H9 (cell line): ENCODE data around the gene ZNF618. TPM values are rescaled to one million over a fixed set of nuclear protein-coding genes. Genes with fewer than 3 reads are reported as not detected.

ENCODE experiments used
- DNase-seq: peaks from one replicate; pipeline ENCODE4 v3.0.0-alpha.2; 2017
- H2AFZ ChIP-seq: one replicate; pipeline ENCODE4 v1.6.1; 2013; ENCODE audit warnings: mild to moderate bottlenecking, low read length, control low read depth, moderate library complexity
- H2AK5ac ChIP-seq: 2 replicates; pipeline ENCODE4 v1.6.1; 2013; ENCODE audit warnings: low read length, control low read depth, mixed read lengths; ENCODE audit not compliant: insufficient read length
- H2BK120ac ChIP-seq: one replicate; pipeline ENCODE4 v1.6.1; 2013; ENCODE audit warnings: low read depth, mild to moderate bottlenecking, low read length, control low read depth, inconsistent platforms; ENCODE audit not compliant: poor library complexity, severe bottlenecking
- H2BK12ac ChIP-seq: 2 replicates; pipeline ENCODE4 v1.6.1; 2013; ENCODE audit warnings: low read length, control low read depth, mixed read lengths, low read depth; ENCODE audit not compliant: insufficient read length
- H2BK15ac ChIP-seq: 2 replicates; pipeline ENCODE4 v1.6.1; 2013; ENCODE audit warnings: low read depth, low read length, control low read depth
- H2BK20ac ChIP-seq: one replicate; pipeline ENCODE4 v1.6.1; 2013; ENCODE audit warnings: low read depth, mild to moderate bottlenecking, low read length, control low read depth, inconsistent platforms; ENCODE audit not compliant: poor library complexity, severe bottlenecking
- H2BK5ac ChIP-seq: 2 replicates; pipeline ENCODE4 v1.6.1; 2013; ENCODE audit warnings: low read length, control low read depth, mixed read lengths; ENCODE audit not compliant: insufficient read length
- H3K14ac ChIP-seq: 2 replicates; pipeline ENCODE4 v1.6.1; 2013; ENCODE audit warnings: low read length, control low read depth; ENCODE audit not compliant: insufficient read depth
- H3K18ac ChIP-seq: 2 replicates; pipeline ENCODE4 v1.6.1; 2013; ENCODE audit warnings: low read depth, mild to moderate bottlenecking, mixed read lengths, low read length, control low read depth; ENCODE audit not compliant: insufficient read length
- H3K23ac ChIP-seq: 2 replicates; pipeline ENCODE4 v1.6.1; 2013; ENCODE audit warnings: low read length, control low read depth, mixed read lengths, low read depth; ENCODE audit not compliant: insufficient read length
- H3K23me2 ChIP-seq: 2 replicates; pipeline ENCODE4 v1.6.1; 2013; ENCODE audit warnings: low read depth, mild to moderate bottlenecking, mixed read lengths, low read length, control low read depth; ENCODE audit not compliant: insufficient read length, poor library complexity, severe bottlenecking
- H3K27ac ChIP-seq: 2 replicates; pipeline ENCODE4 v1.5.1; 2013; ENCODE audit warnings: low read length, control low read depth, mixed read lengths, low read depth; ENCODE audit not compliant: insufficient read length
- H3K27me3 ChIP-seq: 2 replicates; pipeline ENCODE4 v1.6.1; 2013; ENCODE audit warnings: low read length, control low read depth, inconsistent platforms; ENCODE audit not compliant: insufficient read depth
- H3K4ac ChIP-seq: 2 replicates; pipeline ENCODE4 v1.6.1; 2013; ENCODE audit warnings: low read depth, mild to moderate bottlenecking, control low read depth, inconsistent platforms, low read length, moderate library complexity
- H3K4me1 ChIP-seq: 2 replicates; pipeline ENCODE4 v1.6.1; 2013; ENCODE audit warnings: low read length, control low read depth, inconsistent platforms; ENCODE audit not compliant: insufficient read depth
- H3K4me2 ChIP-seq: 2 replicates; pipeline ENCODE4 v1.6.1; 2013; ENCODE audit warnings: low read length, control low read depth, mixed read lengths; ENCODE audit not compliant: insufficient read length, insufficient read depth
- H3K56ac ChIP-seq: 2 replicates; pipeline ENCODE4 v1.6.1; 2013; ENCODE audit warnings: low read depth, mild to moderate bottlenecking, mixed read lengths, low read length, control low read depth; ENCODE audit not compliant: insufficient read length
- H3K79me1 ChIP-seq: 2 replicates; pipeline ENCODE4 v1.6.1; 2013; ENCODE audit warnings: low read depth, mild to moderate bottlenecking, moderate library complexity, low read length, control low read depth, inconsistent platforms; ENCODE audit not compliant: insufficient read depth, poor library complexity, severe bottlenecking
- H3K79me2 ChIP-seq: 2 replicates; pipeline ENCODE4 v1.6.1; 2013; ENCODE audit warnings: low read length, control low read depth, inconsistent platforms; ENCODE audit not compliant: insufficient read depth
- H3K9ac ChIP-seq: 2 replicates; pipeline ENCODE4 v1.6.1; 2013; ENCODE audit warnings: low read length, control low read depth, mixed read lengths; ENCODE audit not compliant: insufficient read length; ENCODE audit errors: extremely low read depth
- H3K9me3 ChIP-seq: one replicate; pipeline ENCODE4 v1.6.1; 2013; ENCODE audit warnings: low read depth, low read length, inconsistent platforms; ENCODE audit not compliant: control insufficient read depth
- H3T11ph ChIP-seq: one replicate; pipeline ENCODE4 v1.6.1; 2013; ENCODE audit warnings: mild to moderate bottlenecking, low read length, control low read depth, inconsistent platforms
- H4K20me1 ChIP-seq: one replicate; pipeline ENCODE4 v1.6.1; 2013; ENCODE audit not compliant: control insufficient read depth, insufficient read length, insufficient read depth
- H4K5ac ChIP-seq: 2 replicates; pipeline ENCODE4 v1.6.1; 2013; ENCODE audit warnings: low read depth, mild to moderate bottlenecking, mixed read lengths, low read length, control low read depth; ENCODE audit not compliant: insufficient read length
- H4K8ac ChIP-seq: replicated peaks from 2 replicates; pipeline ENCODE4 v1.6.1; 2013; ENCODE audit warnings: low read length, control low read depth, mixed read lengths, low read depth; ENCODE audit not compliant: insufficient read length
- H4K91ac ChIP-seq: 2 replicates; pipeline ENCODE4 v1.6.1; 2013; ENCODE audit warnings: low read depth, mild to moderate bottlenecking, moderate library complexity, mixed read lengths, low read length, control low read depth; ENCODE audit not compliant: insufficient read length
- H3K27ac Mint-ChIP-seq, 3 experiments: 2 replicates in 2 of 3; 3 replicates in 1 of 3; pipeline ENCODE4 v1.8.0; 2020 to 2021; ENCODE audit warnings: mixed read lengths in 3 of 3, mild to moderate bottlenecking in 1 of 3, moderate library complexity in 1 of 3
- H3K27me3 Mint-ChIP-seq: 2 replicates; pipeline ENCODE4 v1.8.0; 2021; ENCODE audit warnings: low read depth, mild to moderate bottlenecking, moderate library complexity, mixed read lengths
- H3K36me3 Mint-ChIP-seq, 3 experiments: 2 replicates in 2 of 3; 3 replicates in 1 of 3; pipeline ENCODE4 v1.8.0; 2020 to 2021; ENCODE audit warnings: low read depth in 3 of 3, mixed read lengths in 3 of 3; ENCODE audit not compliant: insufficient read depth in 1 of 3
- H3K4me1 Mint-ChIP-seq, 2 experiments: 2 replicates each; pipeline ENCODE4 v1.8.0; 2020; ENCODE audit warnings: mixed read lengths in 2 of 2
- H3K4me3 Mint-ChIP-seq, 2 experiments: 2 replicates in 1 of 2; 3 replicates in 1 of 2; pipeline ENCODE4 v1.8.0; 2020 to 2021; ENCODE audit warnings: mild to moderate bottlenecking in 2 of 2, mixed read lengths in 2 of 2, moderate library complexity in 1 of 2
- H3K9me3 Mint-ChIP-seq, 2 experiments: 2 replicates in 1 of 2; 3 replicates in 1 of 2; pipeline ENCODE4 v1.8.0; 2020; ENCODE audit warnings: mild to moderate bottlenecking in 2 of 2, mixed read lengths in 2 of 2, moderate library complexity in 1 of 2
- WGBS: extraction: QIAGEN DNeasy Blood & Tissue Kit; methylation state at CpG from one replicate; pipeline ENCODE4 v1.1.7; 2013; ENCODE audit warnings: missing lambda C conversion rate, low lambda C conversion rate, mixed read lengths; ENCODE audit not compliant: insufficient read length; ENCODE audit errors: extremely low coverage; 5-methylcytosine and 5-hydroxymethylcytosine counted together
- total RNA-seq: library from RNA; stranded (reverse); gene quantifications from 2 replicates; pipeline ENCODE4 v1.2.1, GENCODE V29; 2021
- TF ChIP-seq, protein P1 (sequence below): fragments of 200-600 bp; sonication (generic); conservative IDR thresholded peaks from 3 replicates; pipeline ENCODE4 v1.8.0; 2021; ENCODE audit warnings: antibody characterized with exemption, mild to moderate bottlenecking

ZNF618 gene
- total RNA-seq, 1 experiment from 2014 or later: 13.6 TPM

DNA sequence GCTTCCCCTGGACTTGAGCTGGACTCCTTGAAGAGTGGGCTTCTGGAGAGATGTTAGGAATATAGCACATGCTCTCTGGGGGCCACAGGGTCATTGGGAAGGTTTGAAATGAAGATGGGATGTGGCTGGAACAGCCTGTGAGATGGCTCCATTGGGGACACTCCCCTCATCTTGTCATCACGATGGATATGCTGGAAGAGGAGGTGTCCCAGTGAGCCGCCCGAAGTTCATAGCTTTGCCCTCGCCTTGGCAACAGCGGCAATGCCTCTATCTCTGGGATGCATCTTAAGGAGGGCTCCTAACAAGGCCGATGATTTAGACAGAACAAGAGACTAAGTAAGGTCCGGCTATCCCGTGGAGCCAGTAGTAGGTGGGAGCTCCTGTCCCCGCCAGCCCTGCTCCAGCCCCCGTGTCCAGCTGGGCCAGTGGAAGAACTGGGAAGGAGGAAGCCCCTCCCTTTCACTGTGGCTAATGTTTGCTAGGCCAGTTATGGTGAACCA lies 178.1 kb downstream of the ZNF618 start:
- Histone ChIP-seq H3K79me1 (no peaks in the 10 kb centered on the region), H3K27ac (no peak overlapping the region), H2AFZ (no peak overlapping the region), H4K20me1 (no peaks in the 10 kb centered on the region), H4K8ac (no peak overlapping the region), H2BK12ac (no peak overlapping the region), H3K18ac (no peak overlapping the region), H3K27me3 (no peaks in the 10 kb centered on the region), H3T11ph (no peak overlapping the region), H2BK5ac (no peak overlapping the region), H3K9ac (no peak overlapping the region), H3K14ac (no peak overlapping the region), H3K23ac (no peak overlapping the region), H2BK120ac (no peak overlapping the region), H2BK15ac (no peak overlapping the region), H3K4ac (no peak overlapping the region), H3K79me2 (no peaks in the 10 kb centered on the region), H3K9me3 (no peaks in the 10 kb centered on the region), H3K23me2 (no peaks in the 10 kb centered on the region), H3K56ac (no peak overlapping the region), H4K91ac (no peak overlapping the region), H2AK5ac (no peak overlapping the region), H2BK20ac (no peak overlapping the region), H3K4me2 (no peak overlapping the region), H4K5ac (no peak overlapping the region), H3K4me1 (no peaks in the 10 kb centered on the region)
- Mint-ChIP-seq H3K27ac (no peak overlapping the region), H3K4me3 (no peak overlapping the region), H3K27me3 (no peaks in the 10 kb centered on the region), H3K36me3 (peaks cover 14 to 47% (median 36%) of the 10 kb centered on the region in 3 experiments; a peak in 6 of 7 replicates), H3K4me1 (peaks cover 2 to 11% of the 10 kb centered on the region in 2 experiments), H3K9me3 (no peaks in the 10 kb centered on the region; a peak in 1 of 5 replicates)
- TF ChIP-seq, protein P1, sequence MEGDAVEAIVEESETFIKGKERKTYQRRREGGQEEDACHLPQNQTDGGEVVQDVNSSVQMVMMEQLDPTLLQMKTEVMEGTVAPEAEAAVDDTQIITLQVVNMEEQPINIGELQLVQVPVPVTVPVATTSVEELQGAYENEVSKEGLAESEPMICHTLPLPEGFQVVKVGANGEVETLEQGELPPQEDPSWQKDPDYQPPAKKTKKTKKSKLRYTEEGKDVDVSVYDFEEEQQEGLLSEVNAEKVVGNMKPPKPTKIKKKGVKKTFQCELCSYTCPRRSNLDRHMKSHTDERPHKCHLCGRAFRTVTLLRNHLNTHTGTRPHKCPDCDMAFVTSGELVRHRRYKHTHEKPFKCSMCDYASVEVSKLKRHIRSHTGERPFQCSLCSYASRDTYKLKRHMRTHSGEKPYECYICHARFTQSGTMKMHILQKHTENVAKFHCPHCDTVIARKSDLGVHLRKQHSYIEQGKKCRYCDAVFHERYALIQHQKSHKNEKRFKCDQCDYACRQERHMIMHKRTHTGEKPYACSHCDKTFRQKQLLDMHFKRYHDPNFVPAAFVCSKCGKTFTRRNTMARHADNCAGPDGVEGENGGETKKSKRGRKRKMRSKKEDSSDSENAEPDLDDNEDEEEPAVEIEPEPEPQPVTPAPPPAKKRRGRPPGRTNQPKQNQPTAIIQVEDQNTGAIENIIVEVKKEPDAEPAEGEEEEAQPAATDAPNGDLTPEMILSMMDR: no peak
- no CpG with 5 or more reads among the region's 10 CpGs for WGBS
- peak; percentile 20 for DNase-seq
